Adrenal gland (tissue), 12 donors: ENCODE data around the gene ADGRG7. TPM values are rescaled to one million over a fixed set of nuclear protein-coding genes. Genes with fewer than 3 reads are reported as not detected.

Experiments used
- DNase-seq, 7 donors: peaks; one replicate each; pipeline ENCODE4 v3.0.0-alpha.2; 2019 to 2020
- H3K27ac ChIP-seq, 5 donors: fragments of 200-600 bp; sonication (generic) in 4 of 5; 1 replicate in 3 of 5; 2 replicates in 2 of 5; pipeline versions ENCODE4 v1.5.1 to v1.8.0; 2016 to 2020; ENCODE audit warnings: mild to moderate bottlenecking in 1 of 5
- H3K27me3 ChIP-seq: fragments of 200-600 bp; 2 replicates; pipeline ENCODE4 v1.8.0; 2021
- H3K36me3 ChIP-seq, 2 donors: fragments of 200-600 bp; replicated peaks in 1 of 2; 1 replicate in 1 of 2; 2 replicates in 1 of 2; pipeline versions ENCODE4 v1.5.1 to v1.8.0; 2018 to 2022
- H3K4me1 ChIP-seq, 2 donors: fragments of 200-600 bp; replicated peaks in 1 of 2; 1 replicate in 1 of 2; 2 replicates in 1 of 2; pipeline versions ENCODE4 v1.5.1 to v1.8.0; 2018 to 2021
- H3K4me3 ChIP-seq, 4 donors: fragments of 200-600 bp; sonication (generic) in 3 of 4; one replicate each; pipeline ENCODE4 v1.5.1; 2016 to 2018
- H3K9me3 ChIP-seq, 3 donors: fragments of 200-600 bp; sonication (generic) in 1 of 3; replicated peaks in 1 of 3; 1 replicate in 2 of 3; 2 replicates in 1 of 3; pipeline versions ENCODE4 v1.5.1 to v1.8.0; 2016 to 2021
- CTCF ChIP-seq, 6 experiments: fragments of 450-650 bp in 4 of 6; fragments of 200-600 bp in 2 of 6; sonication (generic) in 1 of 6; IDR thresholded peaks; 1 replicate in 5 of 6; 2 replicates in 1 of 6; pipeline versions ENCODE4 v1.5.1 to v1.8.0; 2016 to 2021; ENCODE audit warnings: antibody characterized with exemption in 6 of 6, mild to moderate bottlenecking in 2 of 6, moderate library complexity in 1 of 6
- POLR2A ChIP-seq, 2 donors: fragments of 450-650 bp; IDR thresholded peaks; one replicate each; pipeline ENCODE4 v1.6.1; 2017; ENCODE audit warnings: antibody characterized with exemption in 2 of 2, mild to moderate bottlenecking in 2 of 2, moderate library complexity in 1 of 2
- WGBS, 4 donors: extraction: QIAGEN DNeasy Blood & Tissue Kit in 2 of 4; methylation state at CpG; one replicate each; pipeline versions ENCODE4 v1.1.5 to v1.1.7; 2013 to 2017; 5-methylcytosine and 5-hydroxymethylcytosine counted together
- intact Hi-C, 2 donors: fragments of 100-400 bp; cut with DNase I; formaldehyde crosslinking; loops; one replicate each; pipeline versions ENCODE4 v1.14.1 to v1.15.0; 2022 to 2023
- polyA plus RNA-seq, 3 donors: library from polyadenylated mRNA; stranded (reverse); fragments of 200-250 nt in 2 of 3; fragments of 350-450 nt in 1 of 3; fragmentation: Illumina TruSeq in 1 of 3; extraction: RNeasy Lipid Tissue Mini Kit (QIAGEN cat#74804) in 1 of 3; gene quantifications; one replicate each; pipeline ENCODE4 v1.2.3, GENCODE V29; 2013 to 2014
- total RNA-seq, 9 donors: library from RNA; depleted of rRNA in 4 of 9; stranded (reverse); fragments of >200 nt in 4 of 9; fragments of 120-200 nt in 1 of 9; fragmentation: NEBNext Ultra II Directional in 1 of 9; extraction: Animal tissue kit (Norgen Biotek cat#: 25700) in 1 of 9; gene quantifications; one replicate each; pipeline versions ENCODE4 v1.1.0 to v1.2.4, GENCODE V29; 2013 to 2023
- donor health status: healthy with polysubstance abuse.
- donor health status: Bipolar disorder and iron deficiency.
- donor health status: DM: yes; HTN: yes; CAD: no.
- donor health status: DM: no; HTN: no; CAD: no.
- donor health status: DM: no; HTN: no; CAD: no.
- donor health status: DM: yes; HTN: yes; CAD: no.

ADGRG7 gene
- total and polyA plus RNA-seq, 12 donors, result not detected

DNA sequence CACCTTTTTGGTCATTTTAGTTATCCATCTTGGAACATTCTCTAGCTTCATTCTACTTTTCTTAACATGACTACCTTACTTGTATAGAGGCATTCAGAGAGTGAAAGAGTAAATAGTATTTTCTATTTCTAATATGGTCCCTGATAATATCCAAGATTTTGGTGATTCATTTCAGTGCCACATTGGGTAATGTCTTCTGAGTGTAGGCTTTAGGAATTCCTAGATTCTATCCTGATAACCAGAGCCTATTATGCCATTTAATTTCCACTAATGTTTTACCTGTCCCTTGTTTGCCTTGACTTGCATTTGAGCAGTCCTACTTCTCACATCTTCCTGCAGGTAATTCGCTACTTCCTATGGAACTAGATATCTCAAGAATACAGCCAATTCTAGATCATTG is 21.8 kb downstream of the ADGRG7 start:
- 52 to 90% (median 78%) methylated on average over 1 of the region's 1 CpG for WGBS, 4 donors
- intact Hi-C loops, result no loop called here

DNA sequence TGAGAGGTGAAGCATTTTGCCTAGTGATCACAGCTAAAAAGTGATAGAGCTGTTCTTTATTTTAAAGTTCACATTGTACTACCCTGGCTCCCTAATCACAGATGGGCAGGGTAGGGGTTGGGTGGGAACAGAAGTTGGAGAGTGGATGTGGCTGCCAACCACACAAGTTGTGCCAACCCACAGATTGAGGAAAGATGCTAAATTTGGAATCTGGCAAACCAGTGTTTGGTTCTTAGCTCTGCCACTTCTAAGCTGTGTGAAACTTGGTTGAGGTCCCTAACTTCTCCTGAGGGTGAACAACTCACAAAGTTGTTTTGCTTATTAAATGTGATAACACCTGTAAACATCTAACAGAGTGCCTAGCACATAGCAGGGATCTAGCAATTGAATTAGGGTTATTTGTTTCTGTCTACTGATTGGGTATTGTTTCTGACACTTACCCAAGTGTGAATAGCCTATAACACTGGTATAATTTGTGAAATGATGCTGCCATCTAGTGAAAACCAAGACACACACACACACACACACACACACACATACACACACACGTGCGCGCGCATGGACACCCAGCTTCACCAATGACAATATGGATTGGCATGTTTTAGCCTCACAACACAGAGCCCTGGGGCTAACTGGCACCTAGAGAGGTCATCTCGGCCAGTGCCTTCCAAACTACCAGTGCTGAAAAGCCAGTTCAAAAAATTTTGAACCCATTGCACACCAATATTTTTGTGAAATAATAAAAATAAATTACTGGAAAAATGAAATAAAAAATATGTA is 25.3 kb downstream of the ADGRG7 start:
- Histone ChIP-seq H3K4me3 (no peak overlapping the region), H3K36me3 (no peaks in the 10 kb centered on the region), H3K9me3 (no peaks in the 10 kb centered on the region), H3K27ac (no peak overlapping the region), H3K4me1 (no peaks in the 10 kb centered on the region), H3K27me3 (no peaks in the 10 kb centered on the region)
- WGBS, 4 donors, result 66 to 86% (median 71%) methylated on average over 5 of the region's 5 CpGs
- no peak for TF ChIP-seq POLR2A (IDR thresholded peaks at IDR 0.05)
- no peak for TF ChIP-seq CTCF (IDR thresholded peaks at IDR 0.05)
- intact Hi-C loops, result no loop called here
- no peak for DNase-seq

More for the DNA sequence above, 21.8 kb downstream of the ADGRG7 start:
- Histone ChIP-seq H3K4me1 (no peaks in the 10 kb centered on the region), H3K36me3 (no peaks in the 10 kb centered on the region), H3K27ac (no peak overlapping the region), H3K27me3 (no peaks in the 10 kb centered on the region), H3K4me3 (no peak overlapping the region), H3K9me3 (no peaks in the 10 kb centered on the region)
- DNase-seq, result no peak
- TF ChIP-seq CTCF (IDR thresholded peaks at IDR 0.05) (no peak), POLR2A (IDR thresholded peaks at IDR 0.05) (no peak)

- Histone ChIP-seq H3K4me1 (no peaks in the 10 kb centered on the region), H3K4me3 (no peak overlapping the region), H3K36me3 (no peaks in the 10 kb centered on the region), H3K27ac (no peak overlapping the region), H3K27me3 (no peaks in the 10 kb centered on the region), H3K9me3 (no peaks in the 10 kb centered on the region)
- intact Hi-C loops, result no loop called here
- no peak for DNase-seq
- TF ChIP-seq POLR2A (IDR thresholded peaks at IDR 0.05), result no peak
- no peak for TF ChIP-seq CTCF (IDR thresholded peaks at IDR 0.05)
- WGBS, 4 donors, result 63 to 77% (median 71%) methylated on average over 3 of the region's 3 CpGs
These were observed 25.9 kb downstream of the ADGRG7 start for GRCh38 chr3:100635273-100635701.

GRCh38 chr3:100637197-100637631 is 27.8 kb downstream of the ADGRG7 start:
- TF ChIP-seq CTCF (IDR thresholded peaks at IDR 0.05) (no peak), POLR2A (IDR thresholded peaks at IDR 0.05) (no peak)
- Histone ChIP-seq H3K9me3 (no peaks in the 10 kb centered on the region), H3K27ac (no peak overlapping the region), H3K4me3 (no peak overlapping the region), H3K27me3 (no peaks in the 10 kb centered on the region), H3K4me1 (no peaks in the 10 kb centered on the region), H3K36me3 (no peaks in the 10 kb centered on the region)
- DNase-seq, result no peak
- 33 to 73% (median 64%) methylated on average over 1 of the region's 1 CpG for WGBS, 4 donors
- intact Hi-C loops, result no loop called here
